ENCODE measurements around the gene EYS.
"Not testable (repeated sequence)": the region's sequence is repeated elsewhere in the genome, so short reads cannot be mapped to it uniquely, and the experiment has no call there.

Gene EYS

DNA sequence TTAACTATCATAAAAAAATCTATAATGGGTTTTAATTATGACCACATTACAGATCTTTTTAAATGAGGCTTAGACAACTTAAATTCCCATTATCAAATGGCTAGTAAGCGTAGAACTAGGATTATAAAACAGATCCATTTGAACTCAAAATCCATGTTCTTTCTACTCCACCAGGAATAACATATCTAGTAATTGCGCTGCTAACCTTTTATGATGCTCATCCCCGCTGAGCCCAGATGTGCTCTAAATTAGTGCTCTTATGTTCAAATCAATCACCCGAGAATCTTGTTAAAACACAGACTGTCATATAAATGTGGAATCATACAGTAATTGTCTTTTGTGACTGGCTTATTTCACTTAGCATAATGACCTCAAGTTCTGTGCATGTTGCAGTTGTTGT, 1168.3 kb downstream of the EYS start:
- no peak for DNase-seq

DNA sequence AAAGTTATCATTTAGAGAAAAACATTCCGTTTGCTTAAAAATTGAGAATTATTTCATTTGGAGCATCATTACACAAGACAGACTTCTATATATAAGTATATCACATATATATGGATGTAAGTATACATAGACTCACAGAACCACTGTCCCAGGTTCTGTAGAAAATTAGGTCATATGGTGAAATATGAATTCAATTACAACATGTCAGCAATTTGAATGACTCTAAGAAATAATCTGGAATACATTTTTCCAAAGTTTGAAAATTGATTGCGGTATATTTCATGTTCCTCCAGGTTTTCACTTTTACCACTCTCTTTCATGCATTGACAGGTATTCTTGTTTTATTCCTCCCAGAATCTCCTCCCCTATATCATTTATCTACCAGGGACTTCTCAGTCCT, 1179.1 kb downstream of the EYS start:
- DNase-seq, result no peak

DNA sequence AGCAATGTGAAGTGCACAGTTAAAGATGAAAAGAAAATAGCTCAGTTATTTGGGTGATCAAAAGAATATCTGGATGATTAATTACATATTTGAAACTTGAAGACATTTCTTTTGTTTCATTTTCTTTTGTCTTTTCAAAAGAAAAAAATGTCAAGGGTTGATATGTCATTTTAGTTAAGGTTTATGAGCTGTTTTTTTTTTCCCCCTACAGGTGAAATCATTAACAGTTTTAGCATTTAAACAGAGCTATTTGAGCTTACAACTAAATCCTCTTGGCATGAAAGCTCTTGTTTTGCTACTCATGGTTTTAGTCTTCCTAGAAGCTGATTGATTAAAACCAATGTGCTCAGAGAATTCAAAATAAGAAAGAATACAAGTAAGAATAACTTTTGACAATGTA, 1184.2 kb downstream of the EYS start:
- no peak for DNase-seq

DNA sequence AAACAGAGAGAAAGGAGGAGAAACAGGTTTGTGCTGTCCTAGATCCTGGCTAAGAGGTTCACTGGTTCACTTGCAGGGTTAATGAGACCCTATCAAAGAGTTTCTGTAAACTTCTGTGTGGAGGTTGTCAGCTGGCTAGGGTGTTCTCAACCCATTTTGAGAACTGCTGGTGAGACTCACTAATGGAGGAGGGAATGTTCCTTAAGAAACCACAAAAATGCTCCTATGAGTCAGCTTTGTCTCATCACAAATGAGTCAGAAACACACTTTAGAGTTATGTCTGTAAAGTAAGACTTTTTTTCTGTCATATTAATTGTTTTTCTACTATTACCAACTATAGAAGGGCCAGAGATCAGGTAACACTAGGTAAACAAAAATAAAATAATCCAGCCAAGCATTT, 1187.0 kb downstream of the EYS start:
- no peak for DNase-seq

DNA sequence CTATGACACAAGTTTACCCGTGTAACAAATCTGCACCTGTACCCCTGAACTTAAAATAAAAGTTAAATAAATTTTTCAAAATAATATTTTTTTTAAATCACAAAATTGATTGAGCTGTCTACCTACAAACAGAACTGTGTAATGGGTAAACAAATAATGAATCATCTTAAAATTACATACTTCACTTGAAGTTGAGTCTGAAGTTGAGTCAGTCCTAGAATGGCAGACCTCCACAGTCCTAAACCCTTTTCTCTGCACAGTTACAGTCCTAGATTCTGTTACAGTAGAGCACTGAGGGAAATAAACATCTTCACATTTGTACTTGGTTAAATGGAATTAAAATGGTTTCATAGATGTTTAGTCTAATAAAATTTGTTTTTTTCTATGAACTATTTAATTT, 1190.6 kb downstream of the EYS start:
- DNase-seq, result no peak

DNA sequence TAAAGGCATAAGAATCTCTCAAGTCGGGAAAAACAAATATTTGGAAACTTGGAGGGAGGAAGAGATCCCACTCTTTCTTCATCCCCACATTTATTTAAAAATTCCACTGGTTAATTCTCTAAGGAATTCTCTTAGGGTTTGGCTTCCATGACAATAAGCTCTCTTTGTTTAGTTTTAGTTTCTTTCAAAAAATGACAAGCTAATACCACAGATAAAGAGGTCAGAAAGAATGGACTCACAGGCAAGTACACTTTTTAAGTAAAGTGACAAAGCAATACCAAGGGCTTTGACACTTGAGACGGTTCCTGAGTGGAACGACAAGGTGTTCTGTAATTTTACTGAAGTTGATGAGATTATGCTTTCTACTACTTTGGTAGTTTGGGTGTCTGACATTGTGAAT, 1199.4 kb downstream of the EYS start:
- no peak for DNase-seq

DNA sequence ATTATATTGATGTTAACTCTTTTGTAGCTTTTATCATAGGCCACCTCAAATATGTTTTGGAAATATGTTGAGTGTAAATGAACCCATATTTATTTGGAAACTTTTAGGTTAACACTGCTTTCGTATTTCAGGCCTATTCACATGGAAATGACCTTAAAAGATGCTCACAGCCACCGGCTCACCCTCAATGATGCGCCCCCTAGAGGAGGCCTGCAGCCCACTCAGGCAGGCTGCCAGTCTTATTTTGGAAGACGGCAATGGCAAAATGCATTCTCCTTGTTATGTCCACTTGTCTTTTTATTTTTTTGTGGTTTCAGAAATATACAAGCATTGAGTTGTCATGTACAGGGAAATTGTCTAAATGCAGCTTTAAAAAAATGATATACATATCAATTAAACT, 1201.7 kb downstream of the EYS start:
- DNase-seq, result no peak

DNA sequence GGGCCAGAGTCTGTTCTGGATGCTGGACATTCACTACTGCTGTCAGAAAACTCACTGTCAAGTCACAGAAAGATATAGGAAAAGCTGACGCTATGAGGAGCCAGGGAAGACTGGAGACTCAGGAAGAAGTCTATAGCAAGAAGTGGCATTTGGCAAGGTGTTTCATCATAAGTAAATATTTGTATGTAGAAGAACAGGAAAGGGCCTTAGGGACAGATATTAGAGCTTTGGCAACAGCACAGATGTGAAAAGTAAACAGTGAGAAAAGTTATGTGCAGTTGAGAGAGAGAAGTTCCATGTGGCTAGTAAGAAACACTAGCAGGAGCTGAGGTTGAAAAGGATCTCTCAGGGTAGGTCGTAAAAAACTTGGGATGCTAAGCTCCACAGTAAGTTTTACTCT, 1202.5 kb downstream of the EYS start:
- DNase-seq, result no peak

DNA sequence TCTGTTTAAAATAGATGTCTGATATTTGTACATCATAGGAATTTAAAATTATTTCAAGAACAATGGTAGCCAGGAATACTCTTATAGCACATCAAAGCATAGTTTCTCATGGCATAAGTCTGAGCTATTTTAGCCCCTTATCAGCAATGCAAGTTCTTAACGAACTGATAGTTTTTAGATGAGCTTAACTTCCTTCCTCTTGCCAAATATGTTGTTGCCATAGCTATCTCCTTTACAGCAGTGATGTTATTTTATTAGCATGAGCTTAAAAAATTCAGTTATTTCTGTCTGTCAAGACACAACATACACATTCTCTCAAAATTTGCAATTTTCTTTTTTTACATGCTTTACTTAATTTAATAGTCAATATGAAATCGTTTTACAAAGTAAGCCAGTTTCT, 1204.2 kb downstream of the EYS start:
- no peak for DNase-seq

DNA sequence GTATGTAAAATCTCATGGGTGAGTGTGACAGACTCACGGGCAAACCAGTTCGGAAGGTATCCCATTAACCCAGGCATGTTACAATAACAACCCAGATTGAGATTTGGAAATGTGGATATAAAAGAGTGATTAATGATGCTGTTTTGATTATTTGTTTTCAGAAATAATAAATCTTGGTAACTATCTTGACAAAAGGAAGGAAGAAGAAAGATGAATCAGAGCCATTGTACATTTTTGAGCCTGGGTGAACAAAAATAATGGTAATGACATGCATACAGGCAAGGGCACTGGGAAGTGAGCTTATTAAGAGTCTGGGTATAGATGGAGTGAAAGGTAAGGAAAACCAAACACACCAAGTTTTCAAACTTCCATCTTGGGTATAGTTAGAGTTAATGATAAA, 1209.4 kb downstream of the EYS start:
- DNase-seq, result no peak

DNA sequence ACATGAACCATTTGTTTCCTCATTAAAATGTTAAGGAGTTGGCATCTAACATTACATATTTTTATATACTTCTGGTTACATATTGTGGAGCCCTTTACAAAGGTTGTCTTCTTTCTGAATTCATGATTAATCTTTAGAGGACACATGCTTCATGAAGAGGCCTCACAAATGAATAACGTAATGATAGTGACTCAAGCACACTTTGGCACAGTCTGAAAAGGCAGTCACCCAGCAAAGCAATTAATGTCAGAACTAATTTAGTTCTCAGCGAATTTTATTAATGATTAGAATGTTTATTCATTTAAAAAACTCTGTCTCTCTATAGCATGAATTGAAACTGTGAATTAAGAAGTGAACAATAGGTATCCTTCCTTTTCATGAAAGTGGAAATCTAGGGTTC, 1217.3 kb downstream of the EYS start:
- no peak for DNase-seq

DNA sequence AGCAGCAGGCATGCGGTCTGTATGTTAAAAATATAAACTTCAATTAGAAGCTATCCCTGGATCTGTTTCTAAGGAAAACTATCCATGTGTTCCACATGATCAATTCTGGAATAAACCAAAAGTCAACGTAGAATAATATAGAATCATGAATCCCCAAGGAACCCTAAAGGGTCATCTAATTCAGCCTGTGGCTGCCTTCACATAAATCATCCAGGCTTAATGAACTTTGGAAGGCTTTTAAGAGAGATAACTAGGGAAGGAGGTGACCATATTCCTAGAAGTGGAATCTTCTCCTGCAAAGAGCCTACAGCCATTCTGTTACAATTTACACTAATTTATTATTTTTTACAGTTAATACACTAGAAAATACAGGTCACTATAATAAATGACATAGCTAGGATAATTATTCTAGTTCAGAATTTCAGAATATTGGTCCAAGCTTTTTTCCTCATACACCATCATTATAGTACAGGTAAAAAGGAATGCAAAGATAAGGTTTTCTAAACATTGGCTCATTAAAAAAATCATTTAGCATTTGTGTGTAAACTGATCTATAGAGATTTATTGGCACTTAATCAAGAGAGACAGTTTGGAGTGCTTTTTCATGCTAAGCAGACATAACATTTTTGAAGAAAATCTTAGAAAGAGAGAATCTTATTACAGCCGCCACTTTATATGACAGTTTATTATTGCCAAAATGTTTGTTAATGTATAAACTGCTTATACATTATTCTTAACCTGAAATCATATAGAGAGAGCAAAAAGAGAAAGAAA, 1220.3 kb downstream of the EYS start:
- DNase-seq, result no peak

DNA sequence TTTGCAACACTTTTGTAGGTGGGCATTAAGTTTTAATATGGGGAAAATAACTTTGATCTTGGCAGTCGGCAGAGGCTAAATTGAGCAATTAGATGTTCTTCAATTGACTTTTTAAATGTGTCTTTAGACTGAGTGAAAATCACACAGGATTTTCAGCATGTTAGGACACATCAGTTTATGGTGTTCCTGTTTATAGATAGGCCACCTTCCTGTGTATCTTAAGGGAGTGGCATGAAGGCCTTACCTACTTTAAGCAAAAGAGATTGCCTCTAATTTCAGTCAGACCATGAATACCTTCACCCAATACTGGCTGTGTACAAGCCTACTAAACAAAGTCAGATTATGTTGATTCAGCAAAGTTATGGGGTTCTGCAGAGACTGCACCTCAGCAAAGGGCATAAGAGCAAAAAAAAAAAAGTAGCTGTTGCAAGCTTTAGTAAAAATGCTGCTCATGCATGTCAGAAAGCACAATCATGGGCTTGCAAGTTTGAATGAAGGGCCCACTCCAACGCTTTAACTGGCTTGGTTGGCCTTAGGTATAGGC, 1223.0 kb downstream of the EYS start:
- DNase-seq, result no peak

DNA sequence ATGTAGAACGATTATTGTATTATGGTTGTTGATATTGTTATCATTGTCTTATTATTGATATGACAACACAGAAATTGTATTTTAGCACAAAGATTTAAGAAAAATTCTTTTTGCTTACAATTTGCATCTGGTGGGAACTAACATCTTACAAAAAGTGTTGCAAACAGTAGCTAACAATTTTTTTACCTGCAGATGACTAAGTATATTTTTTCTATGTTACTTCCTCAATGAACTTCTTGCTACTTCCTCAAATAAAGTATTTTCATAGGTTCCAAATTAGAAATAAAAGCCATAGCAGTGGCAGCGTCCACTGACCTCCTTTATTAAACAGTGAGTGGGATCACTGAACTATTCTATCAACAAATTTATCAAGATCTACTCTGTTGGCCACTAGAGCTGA, 1224.4 kb downstream of the EYS start:
- no peak for DNase-seq

DNA sequence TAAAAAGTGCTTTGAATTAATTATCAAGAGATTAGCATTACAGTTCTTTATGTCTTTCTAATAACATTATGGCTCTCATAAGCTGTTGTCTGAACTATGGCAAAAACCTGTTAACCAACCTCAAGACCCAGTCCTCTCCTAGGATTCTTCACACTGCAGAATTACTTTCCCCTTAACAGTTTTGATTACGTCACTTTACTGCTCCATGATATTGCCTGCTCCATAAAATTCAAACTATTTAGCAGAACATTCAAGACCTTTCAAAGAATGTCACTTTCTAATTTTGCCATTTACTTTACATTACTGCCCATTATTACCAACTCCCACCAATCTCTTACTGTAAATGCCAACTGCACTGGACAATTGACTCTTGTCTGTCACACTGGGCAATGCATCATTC, 1227.9 kb downstream of the EYS start:
- no peak for DNase-seq

DNA sequence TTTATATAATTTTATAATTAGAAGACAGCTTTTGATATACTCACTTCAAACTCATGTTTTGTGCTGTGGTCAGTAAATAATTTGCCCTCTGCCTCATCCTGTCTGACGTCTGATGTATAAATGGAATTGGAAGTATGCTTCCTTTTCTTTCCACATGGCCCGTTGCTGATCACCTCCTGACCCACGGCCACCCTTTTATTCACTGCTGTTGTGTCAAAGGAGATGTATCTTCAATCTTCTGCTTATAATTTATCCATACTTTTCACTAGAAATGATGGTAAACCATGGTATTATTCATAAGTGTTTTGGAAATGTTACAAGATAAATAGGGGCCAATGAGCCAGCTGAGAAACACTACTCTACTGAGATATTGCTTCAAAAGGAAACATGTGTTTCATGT, 1229.6 kb downstream of the EYS start:
- no peak for DNase-seq

DNA sequence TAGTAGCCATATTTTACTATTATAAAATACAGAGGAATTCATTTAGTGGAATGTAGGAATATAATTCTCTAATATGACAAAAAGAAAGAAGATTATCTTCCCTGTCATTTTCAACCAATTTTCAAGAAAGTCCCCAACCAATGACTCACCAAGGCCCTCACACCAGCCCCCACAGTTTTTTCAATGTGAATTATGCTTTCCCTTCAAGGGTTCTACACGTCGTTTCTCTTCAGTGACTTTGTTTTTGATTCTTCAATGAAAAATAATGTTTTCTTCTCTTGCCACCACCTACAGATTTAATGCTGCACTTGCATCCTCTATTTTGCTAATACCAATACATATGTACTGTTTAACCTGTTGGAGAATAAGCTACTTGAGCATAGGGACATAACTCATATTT, 1230.1 kb downstream of the EYS start:
- DNase-seq, result no peak

DNA sequence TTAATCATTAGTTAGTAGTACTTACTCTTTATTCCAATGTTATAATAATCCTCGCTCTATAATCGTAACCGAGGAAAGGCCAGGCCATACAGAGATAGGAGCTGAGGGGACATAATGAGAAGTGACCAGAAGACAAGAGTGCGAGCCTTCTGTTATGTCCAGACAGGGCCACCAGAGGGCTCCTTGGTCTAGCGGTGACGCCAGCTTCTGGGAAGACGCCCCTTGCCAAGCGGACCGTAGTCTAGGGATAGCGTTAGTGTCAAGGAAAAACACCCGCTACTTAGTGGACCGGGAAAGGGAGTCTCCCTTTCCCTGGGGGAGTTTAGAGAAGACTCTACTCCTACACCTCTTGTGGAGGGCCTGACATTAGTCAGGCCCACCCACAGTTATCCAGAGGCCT, 1237.6 kb downstream of the EYS start:
- DNase-seq, result not testable (repeated sequence)

DNA sequence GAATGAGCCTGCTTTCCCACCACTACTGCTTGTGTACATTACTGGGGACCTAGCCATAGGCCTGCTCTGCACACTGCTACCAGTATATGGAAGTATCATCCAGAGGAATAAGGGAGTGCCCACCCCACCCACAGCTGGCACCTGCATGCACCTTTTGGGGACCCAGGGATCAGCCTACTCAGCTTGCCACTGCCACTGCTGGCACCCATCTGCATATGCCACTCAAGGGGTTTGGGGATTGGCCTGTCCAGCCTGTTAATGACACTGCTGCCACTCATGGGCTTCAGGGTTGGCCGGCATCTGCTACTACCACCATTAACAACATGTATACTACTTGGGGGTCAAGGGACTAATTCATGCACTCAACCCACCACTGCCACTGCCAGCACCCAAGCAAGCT, 1239.4 kb downstream of the EYS start:
- no peak for DNase-seq

DNA sequence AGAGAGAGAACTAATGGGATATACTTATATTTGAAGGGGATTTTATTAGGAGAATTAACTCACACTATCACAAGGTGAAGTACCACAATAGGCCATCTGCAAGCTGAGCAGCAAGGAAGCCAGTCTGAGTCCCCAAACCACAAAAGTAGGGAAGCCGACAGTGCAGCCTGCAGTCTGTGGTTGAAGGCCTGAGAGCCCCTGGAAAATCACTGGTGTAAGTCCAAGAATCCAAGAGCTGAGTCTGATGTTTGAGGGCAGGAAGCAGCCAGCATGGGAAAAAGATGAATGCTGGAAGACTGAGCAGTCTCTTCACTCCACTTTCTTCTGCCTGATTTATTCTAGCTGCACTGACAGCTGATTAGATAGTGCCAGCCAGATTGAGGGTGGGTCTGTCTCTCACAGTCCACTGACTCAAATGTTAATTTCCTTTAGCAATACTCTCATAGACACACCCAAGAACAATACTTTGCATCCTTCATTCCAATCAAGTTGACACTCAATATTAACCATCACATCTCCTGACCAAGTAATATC, 1247.5 kb downstream of the EYS start:
- no peak for DNase-seq

DNA sequence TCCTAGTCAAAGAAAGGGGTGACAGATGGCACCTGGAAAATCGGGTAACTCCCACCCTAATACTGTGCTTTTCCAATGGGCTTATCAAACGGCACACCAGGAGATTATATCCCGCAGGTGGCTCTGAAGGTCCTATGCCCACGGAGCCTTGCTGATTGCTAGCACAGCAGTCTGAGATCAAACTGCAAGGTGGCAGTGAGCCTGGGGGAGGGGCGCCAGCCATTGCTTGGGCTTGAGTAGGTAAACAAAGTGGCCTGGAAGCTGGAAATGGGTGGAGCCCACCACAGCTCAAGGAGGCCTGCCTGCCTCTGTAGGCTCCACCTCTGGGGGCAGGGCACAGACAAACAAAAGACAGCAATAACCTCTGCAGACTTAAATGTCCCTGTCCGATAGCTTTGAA, 1258.9 kb downstream of the EYS start:
- not testable (repeated sequence) for DNase-seq

DNA sequence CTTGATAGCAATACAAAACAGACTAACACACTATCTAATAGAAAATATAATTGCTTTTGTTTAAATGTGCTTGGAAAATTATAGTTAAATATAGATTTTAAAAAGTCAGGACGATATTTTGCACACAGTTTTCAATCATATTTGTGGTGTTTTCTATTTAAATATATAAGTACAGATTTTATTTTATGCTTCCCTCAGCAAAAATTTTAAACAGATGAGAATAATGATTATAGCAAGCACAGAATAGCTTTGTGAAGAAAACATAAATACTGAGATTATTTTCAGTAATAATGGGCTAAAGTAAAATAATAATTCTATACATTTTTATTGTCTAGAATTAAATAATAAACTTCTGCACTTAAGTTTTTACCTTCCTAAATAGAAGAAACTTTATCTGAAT, 1262.0 kb downstream of the EYS start:
- no peak for DNase-seq

DNA sequence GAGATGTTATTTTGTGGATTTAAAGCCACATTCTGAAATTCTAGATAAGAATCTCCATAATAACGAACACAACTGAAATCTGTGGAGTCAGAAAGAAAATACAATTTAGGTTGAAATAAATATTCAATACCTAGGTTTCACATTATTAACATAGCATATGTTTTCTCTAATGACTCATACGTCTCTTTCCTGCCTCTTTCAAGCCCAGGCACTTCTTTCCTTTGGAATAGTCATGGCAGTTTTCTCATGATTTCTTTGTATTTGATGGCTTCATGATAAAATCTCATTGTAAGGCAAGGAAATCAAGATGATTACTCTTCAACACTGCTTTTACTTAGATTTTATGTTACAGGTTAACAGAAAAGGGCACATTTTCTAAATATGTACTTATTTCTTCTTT, 1267.8 kb downstream of the EYS start:
- no peak for DNase-seq

DNA sequence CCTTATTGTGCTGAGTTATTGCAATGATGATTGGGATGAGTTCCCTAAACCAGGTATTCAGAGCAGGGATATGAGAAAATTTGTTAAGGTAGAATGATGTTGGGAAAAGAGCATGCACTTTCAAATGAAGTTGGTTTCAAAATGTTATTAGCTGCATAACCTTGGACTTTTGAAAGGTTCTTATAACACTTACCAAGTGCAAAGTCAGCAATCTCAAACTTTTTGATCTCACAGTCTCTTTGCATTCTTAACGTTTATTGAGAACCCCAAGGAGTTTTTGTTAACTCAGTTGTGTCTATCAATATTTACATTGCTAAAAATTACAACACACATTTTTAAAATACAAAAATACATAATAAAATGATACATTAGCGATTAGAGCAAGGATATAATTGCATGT, 1269.0 kb downstream of the EYS start:
- no peak for DNase-seq

DNA sequence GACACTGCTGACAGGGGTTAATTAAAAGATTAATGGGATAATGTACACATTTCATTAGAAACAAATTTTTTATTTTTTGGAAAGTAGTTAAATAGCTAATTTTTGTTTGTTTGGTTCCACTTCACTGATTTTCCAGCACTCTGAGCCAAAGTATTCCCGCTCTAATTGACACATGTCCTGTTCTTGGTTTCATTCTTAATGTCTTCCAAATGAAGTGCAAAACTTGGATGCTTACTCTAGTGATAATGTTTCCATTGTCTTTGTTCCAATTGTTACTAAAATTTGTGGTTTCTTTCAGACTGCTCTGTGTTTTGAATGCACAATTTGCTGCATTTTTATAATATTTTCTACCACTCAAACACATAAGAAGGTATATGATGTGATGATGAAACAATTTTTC, 1277.1 kb downstream of the EYS start:
- DNase-seq, result no peak
